A549 (cell line): ENCODE measurements around the gene TBL1XR1. TPM values are rescaled to one million over a fixed set of nuclear protein-coding genes. Genes with fewer than 3 reads are reported as not detected.

Experiments
- ATAC-seq, 2 experiments: fragments of 200-7000 bp in 1 of 2; fragments of >200 bp in 1 of 2; cut with Nextera tagmentation in 1 of 2; cut with Tn5 transposase in 1 of 2; 3 replicates each; pipeline versions ENCODE4 v1.8.0 to v1.9.1; 2018 to 2020; ENCODE audit warnings: mild to moderate bottlenecking in 1 of 2, moderate library complexity in 1 of 2
- CTCF ChIA-PET: fragments of 300-600 bp; sonication (Branson Sonifier 250); formaldehyde crosslinking; extraction: SDS; loops from one replicate; lab custom pipeline; 2021; ENCODE audit warnings: antibody characterized with exemption, inconsistent platforms; lab: Yijun Ruan, JAX
- POLR2A ChIA-PET: fragments of 350-600 bp; formaldehyde crosslinking; extraction: SDS; loops from one replicate; lab custom pipeline; 2021; ENCODE audit warnings: antibody characterized with exemption, inconsistent platforms; lab: Yijun Ruan, JAX
- DNase-seq, 2 experiments: peaks; one replicate each; pipeline versions ENCODE4 v3.0.0 to v3.0.0-alpha.2; 2011 to 2016; ENCODE audit warnings: low read depth in 1 of 2, low spot score in 1 of 2
- FAIRE-seq: peaks from 2 replicates; lab custom pipeline; 2011; peaks lifted over from hg19 to GRCh38; lab: Jason Lieb, UNC
- H3K27ac ChIP-seq, 2 experiments: fragments of >200 bp; sonication (Bioruptor Twin); formaldehyde crosslinking; 3 replicates each; pipeline ENCODE4 v1.5.1; 2016 to 2017
- H3K4me1 ChIP-seq: fragments of >200 bp; sonication (Bioruptor Twin); formaldehyde crosslinking; 3 replicates; pipeline ENCODE4 v1.6.1; 2016
- H3K4me2 ChIP-seq: fragments of >200 bp; sonication (Bioruptor Twin); formaldehyde crosslinking; 3 replicates; pipeline ENCODE4 v1.6.1; 2016
- H3K4me3 ChIP-seq: fragments of >200 bp; sonication (Bioruptor Twin); formaldehyde crosslinking; 3 replicates; pipeline ENCODE4 v1.5.1; 2016
- H3K9me3 ChIP-seq: fragments of >200 bp; sonication (Bioruptor Twin); formaldehyde crosslinking; 3 replicates; pipeline ENCODE4 v1.6.1; 2016
- E2F6 ChIP-seq: IDR thresholded peaks from 2 replicates; pipeline ENCODE4 v1.6.1; 2012; ENCODE audit warnings: low read depth, borderline replicate concordance
- FOSL2 ChIP-seq, 2 experiments: fragments of 450-650 bp in 1 of 2; fragments of >200 bp in 1 of 2; sonication (Bioruptor Twin) in 1 of 2; formaldehyde crosslinking; IDR thresholded peaks; 2 replicates each; pipeline versions ENCODE4 v1.5.0 to v1.6.1; 2016 to 2020; ENCODE audit warnings: mild to moderate bottlenecking in 1 of 2, moderate library complexity in 1 of 2
- HDAC2 ChIP-seq: fragments of 200-600 bp; sonication (generic); IDR thresholded peaks from 2 replicates; pipeline ENCODE4 v1.6.1; 2016
- JUN ChIP-seq, 2 experiments: fragments of >200 bp; sonication (Bioruptor Twin); formaldehyde crosslinking; IDR thresholded peaks; 2 replicates in 1 of 2; 3 replicates in 1 of 2; pipeline ENCODE4 v1.6.1; 2016 to 2017
- MAFK ChIP-seq: fragments of 450-650 bp; IDR thresholded peaks from 2 replicates; pipeline ENCODE4 v1.6.1; 2014; ENCODE audit not compliant: partially characterized antibody
- MYC ChIP-seq: IDR thresholded peaks from 2 replicates; pipeline ENCODE4 v1.6.1; 2012; ENCODE audit warnings: mild to moderate bottlenecking, inconsistent platforms, low read length, improper control_type of control experiment, borderline replicate concordance
- NR3C1 ChIP-seq: fragments of >200 bp; sonication (Bioruptor Twin); formaldehyde crosslinking; IDR thresholded peaks from 3 replicates; pipeline ENCODE4 v1.6.1; 2017
- POLR2AphosphoS2 ChIP-seq: conservative IDR thresholded peaks from 2 replicates; pipeline ENCODE4 v1.6.1; 2012; ENCODE audit warnings: low read length, improper control_type of control experiment, inconsistent platforms
- RAD21 ChIP-seq, 2 experiments: fragments of >200 bp in 1 of 2; sonication (Bioruptor Twin) in 1 of 2; formaldehyde crosslinking in 1 of 2; IDR thresholded peaks in 1 of 2; conservative IDR thresholded peaks in 1 of 2; 2 replicates in 1 of 2; 3 replicates in 1 of 2; pipeline ENCODE4 v1.6.1; 2012 to 2018; ENCODE audit warnings: inconsistent platforms in 1 of 2
- RARB ChIP-seq: fragments of 250-450 bp; sonication (Bioruptor Pico); IDR thresholded peaks from 2 replicates; pipeline ENCODE4 v1.8.0; 2021; ENCODE audit warnings: mild to moderate bottlenecking, moderate library complexity
- REST ChIP-seq: fragments of 200-600 bp; sonication (generic); IDR thresholded peaks from 2 replicates; pipeline ENCODE4 v1.6.1; 2016; ENCODE audit warnings: antibody characterized with exemption, mild to moderate bottlenecking, moderate library complexity
- RFX5 ChIP-seq: fragments of 450-650 bp; IDR thresholded peaks from 2 replicates; pipeline ENCODE4 v1.7.1; 2014; ENCODE audit warnings: antibody characterized with exemption, mild to moderate bottlenecking, moderate library complexity
- TP53 ChIP-seq: fragments of 250-450 bp; sonication (Bioruptor Pico); IDR thresholded peaks from 2 replicates; pipeline ENCODE4 v1.5.0; 2021; ENCODE audit warnings: mild to moderate bottlenecking, moderate library complexity
- WGBS: methylation state at CpG from one replicate; pipeline ENCODE4 v1.1.6; 2017; ENCODE audit errors: missing lambda C conversion rate; 5-methylcytosine and 5-hydroxymethylcytosine counted together
- polyA plus RNA-seq, 4 experiments: library from polyadenylated mRNA; depleted of rRNA in 3 of 4; stranded (reverse); fragments of >200 nt; fragmentation: RNase III in 1 of 4; extraction: RNeasy Plus Mini Kit Qiagen cat#74134 plus additional on column Dnase treatment in 1 of 4; gene quantifications; 2 replicates in 3 of 4; 3 replicates in 1 of 4; pipeline ENCODE4 v1.2.3, GENCODE V29; 2011 to 2017
- TF ChIP-seq, protein P1 (sequence below): fragments of >200 bp; sonication (Bioruptor Twin); formaldehyde crosslinking; IDR thresholded peaks from 2 replicates; pipeline ENCODE4 v1.6.1; 2016
- TF ChIP-seq, protein P2 (sequence below): fragments of >200 bp; sonication (Bioruptor Twin); formaldehyde crosslinking; IDR thresholded peaks from 3 replicates; pipeline ENCODE4 v1.6.1; 2016
- TF ChIP-seq, protein P3 (sequence below): fragments of >200 bp; sonication (Bioruptor Twin); formaldehyde crosslinking; IDR thresholded peaks from 3 replicates; pipeline ENCODE4 v1.5.1; 2016

The TBL1XR1 gene
- polyA plus RNA-seq, 2 of the 4 experiments (the other 2 are of a cell fraction), result 41.4 to 106 TPM

GRCh38 chr3:177196008-177196455, 1.2 kb downstream of the TBL1XR1 start (continued):
- TF ChIP-seq RFX5 (no peak), NR3C1 (no peak), RARB (CRISPR knock-in tag) (no peak), RAD21 (conservative IDR thresholded peaks at IDR 0.05 in 1 of 2, IDR thresholded peaks at IDR 0.05 in 1 of 2) (no peak), FOSL2 (IDR thresholded peaks at IDR 0.05) (no peak), FOSL2 (CRISPR knock-in tag; IDR thresholded peaks at IDR 0.05) (no peak)

GRCh38 chr3:177195242-177195991, 1.9 kb downstream of the TBL1XR1 start:
- ChIA-PET CTCF (no interaction called here), POLR2A (no interaction called here)
- DNase-seq (peak in 1 of 2 experiments; percentile 23), FAIRE-seq (no peak), ATAC-seq (no peak)
- H3K4me1 ChIP-seq, result peaks cover 34% of the 10 kb centered on the region
- H3K27ac ChIP-seq, result peak overlapping the region; percentile 97 to 100
- 4% methylated on average over 8 of the region's 8 CpGs for WGBS
- H3K9me3 ChIP-seq, result no peaks in the 10 kb centered on the region
- peak overlapping the region; percentile 70 for H3K4me2 ChIP-seq
- peak overlapping the region; percentile 96 for H3K4me3 ChIP-seq
- TF ChIP-seq, protein P1, sequence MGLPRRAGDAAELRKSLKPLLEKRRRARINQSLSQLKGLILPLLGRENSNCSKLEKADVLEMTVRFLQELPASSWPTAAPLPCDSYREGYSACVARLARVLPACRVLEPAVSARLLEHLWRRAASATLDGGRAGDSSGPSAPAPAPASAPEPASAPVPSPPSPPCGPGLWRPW, result no peak
- TF ChIP-seq, all 56 proteins: peak for 0

GRCh38 chr3:177194299-177194698, 3.0 kb downstream of the TBL1XR1 start:
- FAIRE-seq, result no peak
- WGBS, result 100% methylated on average over 1 of the region's 1 CpG
- peak overlapping the region in 1 of 2 experiments; percentile 100; a peak in 1 of 6 replicates for H3K27ac ChIP-seq

DNA sequence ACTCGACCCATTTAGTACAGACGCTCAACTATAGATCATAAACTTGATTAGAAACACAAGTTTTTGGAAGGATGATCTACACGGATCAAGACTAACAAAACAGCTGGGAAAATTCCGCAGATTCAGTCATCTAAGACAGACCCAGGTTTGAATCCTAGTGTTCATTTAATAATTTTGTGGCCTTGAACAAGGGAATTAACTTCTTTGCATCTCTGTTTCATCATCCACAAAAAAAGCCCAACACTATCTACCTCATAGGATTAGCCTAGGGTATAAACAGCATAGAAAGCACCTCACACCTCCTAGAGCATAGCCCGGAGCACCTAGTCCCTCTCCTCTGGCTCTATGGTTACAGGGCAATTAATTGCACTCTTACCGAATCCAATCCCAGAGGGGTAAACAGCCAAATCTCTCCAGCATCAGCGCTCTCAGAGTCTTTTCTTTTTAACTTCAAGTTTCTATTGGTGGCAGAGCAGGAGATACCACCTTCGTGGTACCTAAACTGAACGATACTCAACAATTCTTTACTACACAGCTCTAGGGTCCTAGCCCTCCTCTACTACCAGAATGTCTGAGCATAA, 3.5 kb downstream of the TBL1XR1 start:
- Histone ChIP-seq H3K4me3 (no peak overlapping the region), H3K27ac (0 out of 6 replicates have a peak overlapping the region, but pooled peaks of 1 of the 2 experiments have one; percentile 31), H3K4me1 (peaks cover 25% of the 10 kb centered on the region), H3K9me3 (no peaks in the 10 kb centered on the region), H3K4me2 (peak overlapping the region; percentile 70)
- 81% methylated on average over 9 of the region's 9 CpGs for WGBS
- ChIA-PET POLR2A (no interaction called here), CTCF (no interaction called here)
- FAIRE-seq, result no peak
- ATAC-seq, result no peak
- DNase-seq, result no peak
- no peak for TF ChIP-seq POLR2AphosphoS2
- TF ChIP-seq, protein P2, sequence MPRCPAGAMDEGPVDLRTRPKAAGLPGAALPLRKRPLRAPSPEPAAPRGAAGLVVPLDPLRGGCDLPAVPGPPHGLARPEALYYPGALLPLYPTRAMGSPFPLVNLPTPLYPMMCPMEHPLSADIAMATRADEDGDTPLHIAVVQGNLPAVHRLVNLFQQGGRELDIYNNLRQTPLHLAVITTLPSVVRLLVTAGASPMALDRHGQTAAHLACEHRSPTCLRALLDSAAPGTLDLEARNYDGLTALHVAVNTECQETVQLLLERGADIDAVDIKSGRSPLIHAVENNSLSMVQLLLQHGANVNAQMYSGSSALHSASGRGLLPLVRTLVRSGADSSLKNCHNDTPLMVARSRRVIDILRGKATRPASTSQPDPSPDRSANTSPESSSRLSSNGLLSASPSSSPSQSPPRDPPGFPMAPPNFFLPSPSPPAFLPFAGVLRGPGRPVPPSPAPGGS, result no peak
- TF ChIP-seq HDAC2, result no peak
- TF ChIP-seq, protein P3, sequence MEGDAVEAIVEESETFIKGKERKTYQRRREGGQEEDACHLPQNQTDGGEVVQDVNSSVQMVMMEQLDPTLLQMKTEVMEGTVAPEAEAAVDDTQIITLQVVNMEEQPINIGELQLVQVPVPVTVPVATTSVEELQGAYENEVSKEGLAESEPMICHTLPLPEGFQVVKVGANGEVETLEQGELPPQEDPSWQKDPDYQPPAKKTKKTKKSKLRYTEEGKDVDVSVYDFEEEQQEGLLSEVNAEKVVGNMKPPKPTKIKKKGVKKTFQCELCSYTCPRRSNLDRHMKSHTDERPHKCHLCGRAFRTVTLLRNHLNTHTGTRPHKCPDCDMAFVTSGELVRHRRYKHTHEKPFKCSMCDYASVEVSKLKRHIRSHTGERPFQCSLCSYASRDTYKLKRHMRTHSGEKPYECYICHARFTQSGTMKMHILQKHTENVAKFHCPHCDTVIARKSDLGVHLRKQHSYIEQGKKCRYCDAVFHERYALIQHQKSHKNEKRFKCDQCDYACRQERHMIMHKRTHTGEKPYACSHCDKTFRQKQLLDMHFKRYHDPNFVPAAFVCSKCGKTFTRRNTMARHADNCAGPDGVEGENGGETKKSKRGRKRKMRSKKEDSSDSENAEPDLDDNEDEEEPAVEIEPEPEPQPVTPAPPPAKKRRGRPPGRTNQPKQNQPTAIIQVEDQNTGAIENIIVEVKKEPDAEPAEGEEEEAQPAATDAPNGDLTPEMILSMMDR, result no peak
- TF ChIP-seq JUN (IDR thresholded peaks at IDR 0.05), result no peak
- TF ChIP-seq TP53 (CRISPR knock-in tag), result no peak
- no peak for TF ChIP-seq E2F6
- TF ChIP-seq MAFK, result no peak
- no peak for TF ChIP-seq REST
- no peak for TF ChIP-seq MYC

More at GRCh38 chr3:177194299-177194698, 3.0 kb downstream of the TBL1XR1 start:
- peak; percentile 54 for TF ChIP-seq MAFK
- TF ChIP-seq, protein P3, result no peak
- H3K4me2 ChIP-seq, result peak overlapping the region; percentile 70
- POLR2A ChIA-PET, result no interaction called here
- no peak for ATAC-seq
- H3K4me3 ChIP-seq, result 0 out of 3 replicates have a peak overlapping the region, but pooled peaks have one; percentile 96
- no peaks in the 10 kb centered on the region for H3K9me3 ChIP-seq
- CTCF ChIA-PET, result interaction anchor here (0.5 kb wide), 1 partner anchor 439 kb away, joined by 3 read pairs; no protein-coding TSS in a partner anchor
- H3K4me1 ChIP-seq, result peaks cover 30% of the 10 kb centered on the region
- no peak for DNase-seq
